B cell (primary cell): Measurements from ENCODE around the gene LGALS4. TPM values are rescaled to one million over a fixed set of nuclear protein-coding genes. Genes with fewer than 3 reads are reported as not detected.
"Not testable (repeated sequence)": the region's sequence is repeated elsewhere in the genome, so short reads cannot be mapped to it uniquely, and the experiment has no call there.

Source experiments
- ATAC-seq: fragments of 200-7000 bp; cut with Tn5 transposase; one replicate; pipeline ENCODE4 v1.10.0; 2021; ENCODE audit warnings: low read depth, mild to moderate bottlenecking, moderate number of reproducible peaks, moderate library complexity
- CTCF ChIA-PET: fragments of 350-600 bp; sonication (Branson Sonifier 250); formaldehyde crosslinking; loops from one replicate; lab custom pipeline; 2021; ENCODE audit warnings: antibody characterized with exemption, inconsistent platforms; lab: Charles Lee
- POLR2A ChIA-PET: fragments of 350-600 bp; sonication (Branson Sonifier 250); formaldehyde crosslinking; loops from one replicate; lab custom pipeline; 2021; ENCODE audit warnings: antibody characterized with exemption; lab: Charles Lee
- DNase-seq: peaks from one replicate; pipeline ENCODE4 v3.0.0; 2013
- H2AFZ ChIP-seq: 2 replicates; pipeline ENCODE4 v1.6.1; 2012; ENCODE audit warnings: mild to moderate bottlenecking, low read depth, low read length; ENCODE audit not compliant: insufficient read depth, poor library complexity, severe bottlenecking
- H3K27ac ChIP-seq, 2 donors: 1 replicate in 1 of 2; 2 replicates in 1 of 2; pipeline ENCODE4 v1.5.1; 2012 to 2013; ENCODE audit warnings: low read length in 2 of 2, mild to moderate bottlenecking in 2 of 2, moderate library complexity in 1 of 2
- H3K27me3 ChIP-seq, 4 experiments: fragments of 200-600 bp in 1 of 4; sonication (generic) in 1 of 4; replicated peaks in 1 of 4; 1 replicate in 2 of 4; 2 replicates in 2 of 4; pipeline versions ENCODE4 v1.6.1 to v1.7.0; 2013 to 2016; ENCODE audit warnings: low read length in 3 of 4, mild to moderate bottlenecking in 2 of 4, mixed read lengths in 1 of 4, moderate library complexity in 1 of 4; ENCODE audit not compliant: insufficient read depth in 4 of 4, control insufficient read depth in 3 of 4; ENCODE audit errors: control extremely low read depth in 1 of 4
- H3K36me3 ChIP-seq, 2 experiments: replicated peaks in 1 of 2; 1 replicate in 1 of 2; 2 replicates in 1 of 2; pipeline versions ENCODE4 v1.6.1 to v1.7.1; 2013; ENCODE audit warnings: low read length in 1 of 2; ENCODE audit not compliant: insufficient read depth in 2 of 2, control insufficient read depth in 1 of 2; ENCODE audit errors: control extremely low read depth in 1 of 2, extremely low read depth in 1 of 2
- H3K4me1 ChIP-seq, 2 donors: fragments of 200-600 bp in 1 of 2; sonication (generic) in 1 of 2; 1 replicate in 1 of 2; 2 replicates in 1 of 2; pipeline versions ENCODE4 v1.5.1 to v1.6.1; 2013 to 2017; ENCODE audit warnings: low read length in 2 of 2; ENCODE audit not compliant: control insufficient read depth in 2 of 2, insufficient read depth in 2 of 2
- H3K4me2 ChIP-seq: replicated peaks from 2 replicates; pipeline ENCODE3; 2012; ENCODE audit warnings: mild to moderate bottlenecking, low read depth, low read length; ENCODE audit not compliant: poor library complexity, severe bottlenecking
- H3K4me3 ChIP-seq, 5 experiments: fragments of 200-600 bp in 1 of 5; sonication (generic) in 1 of 5; 1 replicate in 3 of 5; 2 replicates in 2 of 5; pipeline versions ENCODE4 v1.5.1 to v1.7.0; 2011 to 2016; ENCODE audit warnings: low read length in 4 of 5, mild to moderate bottlenecking in 4 of 5, low read depth in 2 of 5, control low read depth in 1 of 5, moderate library complexity in 1 of 5; ENCODE audit not compliant: insufficient read depth in 1 of 5; ENCODE audit errors: control extremely low read depth in 1 of 5, extremely low read depth in 1 of 5
- H3K79me2 ChIP-seq: fragments of 200-600 bp; sonication (generic); one replicate; pipeline ENCODE4 v1.6.0; 2016; ENCODE audit warnings: low read length; ENCODE audit not compliant: control insufficient read depth, insufficient read depth
- H3K9ac ChIP-seq: fragments of 200-600 bp; sonication (generic); 2 replicates; pipeline ENCODE4 v1.6.1; 2017; ENCODE audit warnings: mild to moderate bottlenecking, low read length, moderate library complexity
- H3K9me3 ChIP-seq, 3 donors: one replicate each; pipeline versions ENCODE4 v1.6.1 to v1.7.1; 2013; ENCODE audit warnings: low read length in 2 of 3; ENCODE audit not compliant: control insufficient read depth in 2 of 3, insufficient read depth in 1 of 3; ENCODE audit errors: control extremely low read depth in 1 of 3
- H4K20me1 ChIP-seq: 2 replicates; pipeline ENCODE4 v1.6.0; 2012; ENCODE audit warnings: mild to moderate bottlenecking, low read length; ENCODE audit not compliant: insufficient read depth, control insufficient read depth, poor library complexity, severe bottlenecking
- H3K27ac Mint-ChIP-seq: one replicate; pipeline ENCODE4 v1.8.0; 2021; ENCODE audit warnings: mixed read lengths
- H3K27me3 Mint-ChIP-seq: one replicate; pipeline ENCODE4 v1.8.0; 2021; ENCODE audit warnings: mixed read lengths
- H3K4me1 Mint-ChIP-seq: one replicate; pipeline ENCODE4 v1.8.0; 2021; ENCODE audit warnings: mixed read lengths
- H3K4me3 Mint-ChIP-seq: one replicate; pipeline ENCODE4 v1.8.0; 2021; ENCODE audit warnings: mixed read lengths
- H3K9me3 Mint-ChIP-seq: one replicate; pipeline ENCODE4 v1.8.0; 2022; ENCODE audit warnings: mixed read lengths; ENCODE audit not compliant: insufficient read depth
- EZH2 ChIP-seq: IDR thresholded peaks from 2 replicates; pipeline ENCODE4 v1.6.1; 2012; ENCODE audit warnings: borderline replicate concordance, low read depth, mild to moderate bottlenecking, moderate library complexity, low read length; ENCODE audit not compliant: insufficient read depth, poor library complexity, severe bottlenecking
- WGBS: methylation state at CpG from one replicate; pipeline ENCODE4 v1.1.5; 2013; ENCODE audit warnings: missing lambda C conversion rate; ENCODE audit not compliant: insufficient coverage; 5-methylcytosine and 5-hydroxymethylcytosine counted together
- intact Hi-C: fragments of 100-400 bp; cut with micrococcal nuclease; formaldehyde crosslinking; loops from one replicate; pipeline ENCODE4 v1.10.0; 2022
- polyA plus RNA-seq: library from polyadenylated mRNA; depleted of rRNA; stranded (reverse); fragments of >200 nt; gene quantifications from 2 replicates; pipeline ENCODE4 v1.2.3, GENCODE V29; 2012
- total RNA-seq, 2 donors: library from RNA; stranded (reverse); fragments of 120-200 nt in 1 of 2; gene quantifications; 1 replicate in 1 of 2; 2 replicates in 1 of 2; pipeline versions ENCODE4 v1.2.3 to v1.2.4, GENCODE V29; 2013 to 2022
- TF ChIP-seq, protein P1 (sequence below): fragments of 200-600 bp; IDR thresholded peaks from one replicate; pipeline ENCODE4 v1.8.0; 2022; ENCODE audit warnings: antibody characterized with exemption, mild to moderate bottlenecking

Gene LGALS4
- total and polyA plus RNA-seq, 2 donors (not counting 1 experiment from before 2014, with no cell fraction given) = 5.4 to 8.4 TPM

DNA sequence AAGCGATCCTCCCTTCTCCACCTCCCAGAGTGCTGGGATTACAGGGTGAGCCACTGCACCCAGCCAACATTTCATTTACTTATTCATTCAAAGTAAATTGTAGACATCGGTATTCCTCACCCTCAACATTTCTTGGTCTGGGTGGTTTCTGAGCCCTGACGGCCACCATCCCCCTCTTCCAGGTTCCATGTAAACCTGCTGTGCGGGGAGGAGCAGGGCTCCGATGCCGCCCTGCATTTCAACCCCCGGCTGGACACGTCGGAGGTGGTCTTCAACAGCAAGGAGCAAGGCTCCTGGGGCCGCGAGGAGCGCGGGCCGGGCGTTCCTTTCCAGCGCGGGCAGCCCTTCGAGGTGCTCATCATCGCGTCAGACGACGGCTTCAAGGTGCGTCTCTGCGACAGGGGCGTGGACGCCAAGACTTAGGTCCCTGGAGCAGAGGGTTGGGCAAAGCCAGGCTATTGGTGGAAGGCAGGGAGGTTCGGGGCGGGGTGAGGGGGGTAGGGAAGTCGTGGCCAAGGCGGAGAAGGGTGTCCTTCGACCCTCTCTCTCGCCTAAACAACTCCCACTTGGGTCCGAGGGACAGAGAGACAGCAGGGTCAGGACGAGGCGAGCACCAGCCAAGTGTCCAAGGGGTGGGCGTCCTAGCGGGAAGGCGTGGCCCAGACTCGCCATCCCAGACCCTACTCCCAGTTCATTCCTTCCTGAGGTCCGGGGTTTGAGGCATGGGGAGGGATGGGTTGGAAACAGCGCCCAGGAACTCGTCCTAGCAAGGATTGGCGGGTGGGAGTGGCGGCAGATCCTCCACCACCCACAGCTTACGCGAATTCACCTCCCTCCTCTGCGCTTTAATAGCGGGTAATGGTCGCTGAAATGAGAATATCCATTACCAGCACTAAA, 22.0 kb downstream of the LGALS4 start:
- H3K4me2 ChIP-seq, H3K79me2 ChIP-seq, H3K27ac ChIP-seq, H3K27me3 ChIP-seq, H3K9me3 Mint-ChIP-seq, DNase-seq, H3K4me3 Mint-ChIP-seq, H3K9me3 ChIP-seq, POLR2A ChIA-PET, H3K27ac Mint-ChIP-seq, H3K36me3 ChIP-seq, H3K4me1 ChIP-seq, CTCF ChIA-PET, H3K4me1 Mint-ChIP-seq, ATAC-seq, H3K9ac ChIP-seq, H3K27me3 Mint-ChIP-seq, H4K20me1 ChIP-seq: not testable (repeated sequence)
- intact Hi-C loops = loop anchor here (10.0 kb wide), 1 partner anchor 56 kb away; no protein-coding TSS in a partner anchor
- peak overlapping the region in 1 of 5 experiments; percentile 34 for H3K4me3 ChIP-seq
- H2AFZ ChIP-seq = peak overlapping the region; percentile 42
- 100% methylated on average over 1 of the region's 49 CpGs for WGBS

DNA sequence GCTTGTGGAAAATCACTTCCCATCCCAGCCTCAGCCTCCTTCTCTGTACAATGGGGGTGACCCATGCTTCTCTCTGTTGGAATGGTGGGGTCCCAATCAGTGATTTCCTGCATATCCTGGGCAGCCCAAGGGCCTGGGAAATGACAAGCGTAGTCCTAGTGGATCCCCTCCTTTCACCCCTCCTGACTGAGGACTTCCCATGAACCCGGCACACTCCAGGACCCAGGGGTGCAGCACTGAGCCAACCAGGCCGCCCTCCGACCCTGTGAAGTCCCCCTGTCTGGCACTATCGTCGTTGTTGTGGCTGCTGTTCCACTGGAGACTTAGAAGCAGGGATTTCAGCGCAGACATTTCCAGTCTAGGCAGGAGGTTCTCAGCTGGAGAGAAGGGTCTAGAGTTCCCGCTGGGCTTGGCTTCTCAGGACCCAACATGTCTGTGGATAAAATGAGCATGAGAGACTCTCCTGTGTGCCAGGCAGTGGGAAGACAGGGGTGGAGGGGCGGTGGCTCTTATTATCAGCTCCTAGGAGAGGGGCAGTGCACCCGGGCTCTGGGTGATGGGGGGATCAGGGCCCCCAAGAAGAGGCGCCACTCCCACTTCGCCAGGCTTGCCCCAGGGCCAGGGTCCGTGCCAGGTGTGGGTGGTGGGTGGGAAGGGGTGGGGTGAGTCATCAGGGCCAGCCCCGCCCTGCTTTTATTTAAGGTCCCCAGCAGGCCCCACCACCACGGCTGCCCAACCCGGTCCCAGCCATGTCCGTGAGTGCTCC, 24.1 kb downstream of the LGALS4 start, which contains the start of gene LGALS7B:
LGALS7B (plus strand) TSS at position 723 of the 766 bp plus-strand sequence; CDS start at position 750, 27 bp downstream.
- Histone ChIP-seq H3K27me3 (no peaks in the 10 kb centered on the region), H4K20me1 (no peaks in the 10 kb centered on the region), H3K4me3 (no peak within 1 kb of the TSS), H3K79me2 (no peaks in the 10 kb centered on the region), H3K9ac (no peak within 1 kb of the TSS), H3K4me2 (no peak within 1 kb of the TSS), H3K36me3 (no peaks in the 10 kb centered on the region), H3K4me1 (peaks cover 4 to 8% of the 10 kb centered on the region in 2 donors), H3K27ac (no peak within 1 kb of the TSS), H3K9me3 (no peaks in the 10 kb centered on the region), H2AFZ (no peak within 1 kb of the TSS)
- no peak for TF ChIP-seq EZH2
- TF ChIP-seq, protein P1, sequence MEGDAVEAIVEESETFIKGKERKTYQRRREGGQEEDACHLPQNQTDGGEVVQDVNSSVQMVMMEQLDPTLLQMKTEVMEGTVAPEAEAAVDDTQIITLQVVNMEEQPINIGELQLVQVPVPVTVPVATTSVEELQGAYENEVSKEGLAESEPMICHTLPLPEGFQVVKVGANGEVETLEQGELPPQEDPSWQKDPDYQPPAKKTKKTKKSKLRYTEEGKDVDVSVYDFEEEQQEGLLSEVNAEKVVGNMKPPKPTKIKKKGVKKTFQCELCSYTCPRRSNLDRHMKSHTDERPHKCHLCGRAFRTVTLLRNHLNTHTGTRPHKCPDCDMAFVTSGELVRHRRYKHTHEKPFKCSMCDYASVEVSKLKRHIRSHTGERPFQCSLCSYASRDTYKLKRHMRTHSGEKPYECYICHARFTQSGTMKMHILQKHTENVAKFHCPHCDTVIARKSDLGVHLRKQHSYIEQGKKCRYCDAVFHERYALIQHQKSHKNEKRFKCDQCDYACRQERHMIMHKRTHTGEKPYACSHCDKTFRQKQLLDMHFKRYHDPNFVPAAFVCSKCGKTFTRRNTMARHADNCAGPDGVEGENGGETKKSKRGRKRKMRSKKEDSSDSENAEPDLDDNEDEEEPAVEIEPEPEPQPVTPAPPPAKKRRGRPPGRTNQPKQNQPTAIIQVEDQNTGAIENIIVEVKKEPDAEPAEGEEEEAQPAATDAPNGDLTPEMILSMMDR = no peak
- WGBS = 91% methylated on average over 10 of the region's 17 CpGs
- intact Hi-C loops = no loop called here
- no peaks in the 10 kb centered on the region for H3K9me3 Mint-ChIP-seq
- peaks cover 4% of the 10 kb centered on the region for H3K4me1 Mint-ChIP-seq
- H3K27ac Mint-ChIP-seq = peak within 1 kb of the TSS; percentile 53
- ATAC-seq = no peak
- CTCF ChIA-PET = no interaction called here
- H3K4me3 Mint-ChIP-seq = no peak within 1 kb of the TSS
- POLR2A ChIA-PET = no interaction called here
- no peak for DNase-seq
- H3K27me3 Mint-ChIP-seq = no peaks in the 10 kb centered on the region
